H1 (cell line): ENCODE results near the gene GLE1. TPM values are rescaled to one million over a fixed set of nuclear protein-coding genes. Genes with fewer than 3 reads are reported as not detected.

Experiments
- CTCF ChIA-PET: fragments of 300-600 bp; sonication (Branson Sonifier 250); formaldehyde crosslinking; loops from one replicate; lab custom pipeline; 2021; ENCODE audit not compliant: partially characterized antibody; lab: Charles Lee
- POLR2A ChIA-PET: fragments of 300-600 bp; sonication (Branson Sonifier 250); formaldehyde crosslinking; loops from one replicate; lab custom pipeline; 2021; ENCODE audit warnings: inconsistent platforms; ENCODE audit not compliant: partially characterized antibody; lab: Charles Lee
- DNase-seq, 2 experiments: peaks; one replicate each; pipeline versions ENCODE4 v3.0.0 to v3.0.0-alpha.2; 2010 to 2022; ENCODE audit warnings: low spot score in 2 of 2, low read depth in 1 of 2, mixed read lengths in 1 of 2
- FAIRE-seq: peaks from 2 replicates; lab custom pipeline; 2011; peaks lifted over from hg19 to GRCh38; lab: Jason Lieb, UNC
- H2AFZ ChIP-seq: 2 replicates; pipeline ENCODE4 v1.8.1; 2012; ENCODE audit warnings: low read length, inconsistent platforms
- H2AK5ac ChIP-seq: 2 replicates; pipeline ENCODE4 v1.6.1; 2013; ENCODE audit warnings: low read depth, low read length
- H2BK120ac ChIP-seq: replicated peaks from 2 replicates; pipeline ENCODE3; 2013; ENCODE audit warnings: low read depth, low read length, inconsistent platforms
- H2BK12ac ChIP-seq: 2 replicates; pipeline ENCODE4 v1.6.1; 2013; ENCODE audit warnings: low read depth, low read length
- H2BK15ac ChIP-seq: 2 replicates; pipeline ENCODE4 v1.6.1; 2013; ENCODE audit warnings: low read length
- H2BK20ac ChIP-seq: 2 replicates; pipeline ENCODE4 v1.6.1; 2013; ENCODE audit warnings: low read length
- H2BK5ac ChIP-seq: 2 replicates; pipeline ENCODE4 v1.6.1; 2013; ENCODE audit warnings: low read depth, low read length
- H3K14ac ChIP-seq: 2 replicates; pipeline ENCODE4 v1.6.1; 2013; ENCODE audit warnings: inconsistent platforms; ENCODE audit not compliant: insufficient read length
- H3K18ac ChIP-seq: 2 replicates; pipeline ENCODE4 v1.6.1; 2013; ENCODE audit warnings: low read length; ENCODE audit errors: extremely low read depth
- H3K23ac ChIP-seq: 2 replicates; pipeline ENCODE4 v1.6.1; 2013; ENCODE audit warnings: inconsistent platforms; ENCODE audit not compliant: insufficient read length
- H3K23me2 ChIP-seq: 2 replicates; pipeline ENCODE4 v1.6.1; 2013; ENCODE audit warnings: low read depth, low read length
- H3K27ac ChIP-seq: 2 replicates; pipeline ENCODE4 v1.6.1; 2011; ENCODE audit warnings: low read depth, low read length, inconsistent platforms
- H3K27me3 ChIP-seq, 4 experiments: replicated peaks in 1 of 4; 1 replicate in 1 of 4; 2 replicates in 3 of 4; pipeline versions ENCODE4 v1.6.1 to v1.8.1; 2011 to 2013; ENCODE audit warnings: low read length in 3 of 4, mild to moderate bottlenecking in 3 of 4, inconsistent platforms in 2 of 4, mixed read lengths in 2 of 4, moderate library complexity in 1 of 4; ENCODE audit not compliant: control insufficient read depth in 3 of 4, insufficient read depth in 3 of 4; ENCODE audit errors: extremely low read depth in 1 of 4
- H3K36me3 ChIP-seq, 4 experiments: 2 replicates each; pipeline versions ENCODE4 v1.6.1 to v1.8.1; 2011 to 2013; ENCODE audit warnings: mild to moderate bottlenecking in 4 of 4, low read length in 3 of 4, moderate library complexity in 2 of 4, control low read depth in 1 of 4, inconsistent platforms in 1 of 4; ENCODE audit not compliant: insufficient read depth in 4 of 4, control insufficient read depth in 2 of 4
- H3K4ac ChIP-seq: replicated peaks from 2 replicates; pipeline ENCODE3; 2013; ENCODE audit warnings: low read length, low read depth, mixed read lengths, inconsistent platforms; ENCODE audit not compliant: insufficient read length
- H3K4me1 ChIP-seq, 4 experiments: replicated peaks in 1 of 4; 1 replicate in 1 of 4; 2 replicates in 3 of 4; pipeline versions ENCODE4 v1.6.1 to v1.8.1; 2011 to 2013; ENCODE audit warnings: low read length in 3 of 4, inconsistent platforms in 2 of 4, mixed read lengths in 1 of 4; ENCODE audit not compliant: insufficient read depth in 4 of 4, control insufficient read depth in 3 of 4
- H3K4me2 ChIP-seq, 2 experiments: 2 replicates each; pipeline versions ENCODE4 v1.6.1 to v1.8.1; 2011 to 2013; ENCODE audit warnings: low read depth in 2 of 2, low read length in 2 of 2, control low read depth in 1 of 2, inconsistent platforms in 1 of 2, mild to moderate bottlenecking in 1 of 2; ENCODE audit not compliant: insufficient read depth in 1 of 2
- H3K4me3 ChIP-seq, 4 experiments: fragments of 200-600, 300-600 bp in 1 of 4; sonication (generic), shearing (Covaris generic), sonication (Bioruptor Twin) in 1 of 4; 2 replicates each; pipeline versions ENCODE4 v1.5.1 to v1.8.1; 2011 to 2016; ENCODE audit warnings: low read length in 4 of 4, low read depth in 3 of 4, control low read depth in 2 of 4, inconsistent platforms in 2 of 4, mild to moderate bottlenecking in 2 of 4, mixed read lengths in 1 of 4, moderate library complexity in 1 of 4; ENCODE audit not compliant: insufficient read depth in 2 of 4; ENCODE audit errors: extremely low read depth in 1 of 4
- H3K56ac ChIP-seq: replicated peaks from 2 replicates; pipeline ENCODE3; 2013; ENCODE audit warnings: low read depth, mild to moderate bottlenecking, mixed read lengths, low read length, inconsistent platforms; ENCODE audit not compliant: insufficient read length
- H3K79me1 ChIP-seq: 2 replicates; pipeline ENCODE4 v1.6.1; 2013; ENCODE audit warnings: low read depth, low read length, control low read depth
- H3K79me2 ChIP-seq, 2 experiments: 2 replicates each; pipeline versions ENCODE4 v1.6.1 to v1.8.1; 2012 to 2013; ENCODE audit warnings: low read length in 2 of 2, mild to moderate bottlenecking in 2 of 2, inconsistent platforms in 1 of 2; ENCODE audit not compliant: insufficient read depth in 2 of 2, control insufficient read depth in 1 of 2
- H3K9ac ChIP-seq, 4 experiments: replicated peaks in 1 of 4; 1 replicate in 1 of 4; 2 replicates in 3 of 4; pipeline versions ENCODE4 v1.6.1 to v1.8.1; 2011 to 2013; ENCODE audit warnings: low read depth in 3 of 4, low read length in 3 of 4, control low read depth in 2 of 4, mild to moderate bottlenecking in 2 of 4, moderate library complexity in 2 of 4, inconsistent platforms in 1 of 4; ENCODE audit errors: extremely low read depth in 1 of 4
- H3K9me3 ChIP-seq, 2 experiments: 2 replicates each; pipeline versions ENCODE4 v1.6.1 to v1.8.1; 2012 to 2013; ENCODE audit warnings: mild to moderate bottlenecking in 2 of 2, moderate library complexity in 2 of 2, control low read depth in 1 of 2, inconsistent platforms in 1 of 2, low read depth in 1 of 2, low read length in 1 of 2, mixed read lengths in 1 of 2; ENCODE audit not compliant: insufficient read depth in 2 of 2
- H4K20me1 ChIP-seq, 2 experiments: replicated peaks in 1 of 2; 2 replicates each; pipeline versions ENCODE3 to v1.8.1; 2011 to 2013; ENCODE audit warnings: inconsistent platforms in 2 of 2, low read length in 2 of 2, mild to moderate bottlenecking in 1 of 2; ENCODE audit not compliant: insufficient read depth in 2 of 2, control insufficient read depth in 1 of 2
- H4K5ac ChIP-seq: 2 replicates; pipeline ENCODE4 v1.6.1; 2013; ENCODE audit warnings: low read length, low read depth, mixed read lengths, inconsistent platforms; ENCODE audit not compliant: insufficient read length
- H4K8ac ChIP-seq: 2 replicates; pipeline ENCODE4 v1.8.0; 2013; ENCODE audit warnings: mild to moderate bottlenecking, moderate library complexity, low read length, inconsistent platforms; ENCODE audit not compliant: insufficient read depth; ENCODE audit errors: extremely low read depth
- H4K91ac ChIP-seq: replicated peaks from 2 replicates; pipeline ENCODE3; 2013; ENCODE audit warnings: low read length, mixed read lengths, inconsistent platforms; ENCODE audit not compliant: insufficient read length
- ASH2L ChIP-seq: fragments of 200-600, 300-600 bp; sonication (generic); IDR thresholded peaks from one replicate; pipeline ENCODE4 v1.7.1; 2017; ENCODE audit warnings: low read length
- CBX5 ChIP-seq: fragments of 300-800, 300-1000 bp; sonication (generic); IDR thresholded peaks from 2 replicates; pipeline ENCODE4 v1.7.1; 2016; ENCODE audit warnings: antibody characterized with exemption, low read length, low read depth
- MAFK ChIP-seq: IDR thresholded peaks from 2 replicates; pipeline ENCODE4 v1.6.1; 2012; ENCODE audit warnings: low read depth, mild to moderate bottlenecking, improper control_type of control experiment, low read length
- NANOG ChIP-seq: IDR thresholded peaks from 2 replicates; pipeline ENCODE4 v1.6.1; 2011; ENCODE audit warnings: low read length, low read depth, mild to moderate bottlenecking, inconsistent platforms; ENCODE audit not compliant: insufficient read depth, poor library complexity, severe bottlenecking
- PHF8 ChIP-seq: fragments of 200-600 bp; sonication (generic); conservative IDR thresholded peaks from 2 replicates; pipeline ENCODE4 v1.7.1; 2012; ENCODE audit warnings: low read depth, mild to moderate bottlenecking, inconsistent platforms, low read length, moderate library complexity
- POLR2A ChIP-seq, 2 experiments: IDR thresholded peaks; 1 replicate in 1 of 2; 2 replicates in 1 of 2; pipeline ENCODE4 v1.6.1; 2011; ENCODE audit warnings: low read depth in 2 of 2, low read length in 2 of 2, mild to moderate bottlenecking in 2 of 2; ENCODE audit errors: control extremely low read depth in 1 of 2
- POU5F1 ChIP-seq: IDR thresholded peaks from 2 replicates; pipeline ENCODE4 v1.6.1; 2011; ENCODE audit warnings: low read depth, mild to moderate bottlenecking, low read length, moderate library complexity
- RFX5 ChIP-seq: IDR thresholded peaks from 2 replicates; pipeline ENCODE4 v1.6.1; 2011; ENCODE audit warnings: low read depth, low read length, improper control_type of control experiment, borderline replicate concordance
- RXRA ChIP-seq: IDR thresholded peaks from 2 replicates; pipeline ENCODE4 v1.6.1; 2011; ENCODE audit warnings: low read depth, mild to moderate bottlenecking, low read length, moderate library complexity; ENCODE audit not compliant: insufficient read depth
- SIRT6 ChIP-seq: IDR thresholded peaks from one replicate; pipeline ENCODE4 v1.7.1; 2012; ENCODE audit warnings: low read length, inconsistent platforms
- SIX5 ChIP-seq: IDR thresholded peaks from 2 replicates; pipeline ENCODE4 v1.6.1; 2011; ENCODE audit warnings: mild to moderate bottlenecking, low read depth, low read length
- SP2 ChIP-seq: IDR thresholded peaks from 2 replicates; pipeline ENCODE4 v1.6.1; 2012; ENCODE audit warnings: mild to moderate bottlenecking, low read length, inconsistent platforms
- TBP ChIP-seq: IDR thresholded peaks from 2 replicates; pipeline ENCODE4 v1.6.1; 2011; ENCODE audit warnings: low read depth, low read length, improper control_type of control experiment
- TCF12 ChIP-seq: IDR thresholded peaks from 2 replicates; pipeline ENCODE4 v1.6.1; 2011; ENCODE audit warnings: low read depth, mild to moderate bottlenecking, low read length
- WGBS, 2 experiments: shearing (Covaris generic) in 1 of 2; methylation state at CpG; one replicate each; pipeline versions ENCODE4 v1.1.6 to v1.1.7; 2013 to 2015; ENCODE audit warnings: low lambda C conversion rate in 2 of 2, mixed read lengths in 2 of 2, inconsistent platforms in 1 of 2, low coverage in 1 of 2, missing lambda C conversion rate in 1 of 2; ENCODE audit not compliant: insufficient replicate concordance in 2 of 2, insufficient coverage in 1 of 2, insufficient read length in 1 of 2; ENCODE audit errors: extremely low coverage in 1 of 2, missing lambda C conversion rate in 1 of 2; 5-methylcytosine and 5-hydroxymethylcytosine counted together
- polyA plus RNA-seq, 7 experiments: library from polyadenylated mRNA; depleted of rRNA in 3 of 7; stranded (reverse) in 5 of 7; unstranded in 2 of 7; fragments of >200 nt in 5 of 7; fragments of 200-250 nt in 2 of 7; gene quantifications; 1 replicate in 5 of 7; 2 replicates in 1 of 7; 4 replicates in 1 of 7; pipeline versions ENCODE4 v1.2.1 to v1.2.3, GENCODE V29; 2011 to 2013; ENCODE audit warnings: missing spikeins in 2 of 7, mixed read lengths in 2 of 7
- total RNA-seq: library from RNA; stranded (reverse); fragmentation: NEBNext Ultra II Directional; extraction: Animal tissue kit (Norgen Biotek cat#: 25700); gene quantifications from 2 replicates; pipeline ENCODE4 v1.2.1, GENCODE V29; 2021
- TF ChIP-seq, protein P1 (sequence below): IDR thresholded peaks from 2 replicates; pipeline ENCODE4 v1.6.1; 2012; ENCODE audit warnings: inconsistent platforms

The GLE1 gene
- total and polyA plus RNA-seq, 2 of the 8 experiments (the other 6 are each of a cell fraction or from before 2014, with no cell fraction given) = 9.6 to 14.9 TPM

DNA sequence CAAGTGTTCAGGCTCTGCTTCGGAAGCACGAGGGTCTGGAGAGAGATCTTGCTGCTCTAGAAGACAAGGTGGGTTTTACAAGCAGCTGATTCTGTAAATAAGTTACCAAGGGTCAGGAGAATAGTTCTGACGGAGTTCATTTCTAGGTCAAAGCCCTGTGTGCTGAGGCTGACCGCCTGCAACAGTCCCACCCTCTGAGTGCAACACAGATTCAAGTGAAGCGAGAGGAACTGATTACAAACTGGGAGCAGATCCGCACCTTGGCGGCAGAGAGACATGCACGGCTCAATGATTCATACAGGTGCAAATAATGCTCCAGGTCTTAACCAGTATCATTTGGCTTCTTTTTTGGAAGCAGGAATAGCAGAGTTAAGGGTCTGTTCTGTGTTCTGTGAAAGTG is 72.7 kb downstream of the GLE1 start:
- Histone ChIP-seq H2AFZ (no peak overlapping the region), H2BK15ac (no peak overlapping the region), H3K27ac (no peak overlapping the region), H3K4me2 (no peak overlapping the region), H4K8ac (no peak overlapping the region), H3K14ac (no peak overlapping the region), H3K56ac (no peak overlapping the region), H3K4ac (no peak overlapping the region), H3K79me1 (no peaks in the 10 kb centered on the region), H2BK120ac (no peak overlapping the region), H4K5ac (no peak overlapping the region), H3K23me2 (no peaks in the 10 kb centered on the region), H3K18ac (no peak overlapping the region), H3K27me3 (peaks cover 0 to 2% (median 0%) of the 10 kb centered on the region in 4 experiments; a peak in 1 of 7 replicates), H3K79me2 (no peaks in the 10 kb centered on the region), H4K91ac (no peak overlapping the region), H3K4me1 (no peaks in the 10 kb centered on the region), H2BK5ac (no peak overlapping the region), H3K4me3 (no peak overlapping the region), H3K9me3 (no peaks in the 10 kb centered on the region), H2AK5ac (no peak overlapping the region), H3K36me3 (peaks cover 30 to 82% (median 57%) of the 10 kb centered on the region in 4 experiments), H2BK12ac (no peak overlapping the region), H2BK20ac (no peak overlapping the region), H3K9ac (no peak overlapping the region), H4K20me1 (peaks cover 0 to 6% of the 10 kb centered on the region in 2 experiments), H3K23ac (no peak overlapping the region)
- WGBS, 2 experiments = 86% methylated on average over 8 of the region's 8 CpGs; no CpG with 5 or more reads in 1 of the 2 experiments
- ChIA-PET POLR2A (interaction anchor here (1.7 kb wide), 1 partner anchor 24 kb away, joined by 5 read pairs; the partner anchor contains the start of gene SPTAN1), CTCF (interaction anchor here (1.1 kb wide), 1 partner anchor 33 kb away, joined by 3 read pairs; no protein-coding TSS in a partner anchor)
- FAIRE-seq = no peak
- DNase-seq = no peak
- TF ChIP-seq SP2 (no peak), MAFK (no peak), POU5F1 (no peak), SIRT6 (no peak), RXRA (no peak), POLR2A (IDR thresholded peaks at IDR 0.05; ENCODE audit: control extremely low read depth in 1 of 2, low read depth in 2 of 2, low read length in 2 of 2) (no peak), PHF8 (no peak), CBX5 (no peak), ASH2L (no peak), TCF12 (no peak), TBP (no peak), NANOG (no peak), SIX5 (no peak), RFX5 (no peak)
- TF ChIP-seq, protein P1, sequence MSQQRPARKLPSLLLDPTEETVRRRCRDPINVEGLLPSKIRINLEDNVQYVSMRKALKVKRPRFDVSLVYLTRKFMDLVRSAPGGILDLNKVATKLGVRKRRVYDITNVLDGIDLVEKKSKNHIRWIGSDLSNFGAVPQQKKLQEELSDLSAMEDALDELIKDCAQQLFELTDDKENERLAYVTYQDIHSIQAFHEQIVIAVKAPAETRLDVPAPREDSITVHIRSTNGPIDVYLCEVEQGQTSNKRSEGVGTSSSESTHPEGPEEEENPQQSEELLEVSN = no peak
